AG04449 (cell line): Measurements from ENCODE around the gene EBPL.

ENCODE experiments used
- CTCF ChIA-PET: fragments of 350-600 bp; formaldehyde crosslinking; extraction: SDS; loops from one replicate; lab custom pipeline; 2021; ENCODE audit warnings: antibody characterized with exemption; lab: Yijun Ruan, JAX
- POLR2A ChIA-PET: fragments of 400-600, 350-600 bp; formaldehyde crosslinking; extraction: SDS; loops from one replicate; lab custom pipeline; 2020; ENCODE audit warnings: antibody characterized with exemption, inconsistent platforms; lab: Yijun Ruan, JAX
- DNase-seq: peaks from one replicate; pipeline ENCODE4 v3.0.0-alpha.2; 2010; ENCODE audit warnings: low read depth, low spot score
- H3K4me3 ChIP-seq: 2 replicates; pipeline ENCODE4 v1.5.1; 2011; ENCODE audit warnings: low read depth, mild to moderate bottlenecking, control low read depth, low read length
- CTCF ChIP-seq: IDR thresholded peaks from one replicate; pipeline ENCODE4 v1.5.1; 2011; ENCODE audit warnings: mild to moderate bottlenecking, moderate library complexity, low read length, control low read depth, inconsistent platforms; ENCODE audit not compliant: insufficient read depth; ENCODE audit errors: missing control alignments

Gene EBPL

DNA sequence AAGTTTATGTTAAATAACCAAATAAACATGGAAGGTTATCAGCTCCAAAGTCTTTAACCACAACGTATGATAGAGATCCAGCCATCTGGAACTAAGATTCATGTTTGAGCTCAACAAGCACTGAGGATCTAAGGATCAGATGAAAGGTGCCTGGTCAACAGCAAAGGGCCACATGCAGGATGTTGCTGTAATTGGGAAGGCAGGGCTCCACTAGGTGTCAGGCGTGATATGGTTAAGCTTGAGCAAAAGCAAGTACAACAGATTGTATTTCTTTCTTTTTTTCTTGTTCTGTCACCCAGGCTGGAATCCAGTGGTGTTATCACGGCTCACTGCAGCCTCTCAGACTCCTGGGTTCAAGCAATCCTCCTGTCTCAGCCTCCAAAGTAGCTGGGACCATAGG is 12.0 kb downstream of the EBPL start:
- no peak for DNase-seq
- TF ChIP-seq CTCF = peak; percentile 21
- no peak overlapping the region for H3K4me3 ChIP-seq
- ChIA-PET CTCF (interaction anchor here (0.6 to 2.7 kb wide), 9 partner anchors 9 to 1390 kb away, joined by 3 to 20 read pairs (median 4); no protein-coding TSS in a partner anchor), POLR2A (no interaction called here)

DNA sequence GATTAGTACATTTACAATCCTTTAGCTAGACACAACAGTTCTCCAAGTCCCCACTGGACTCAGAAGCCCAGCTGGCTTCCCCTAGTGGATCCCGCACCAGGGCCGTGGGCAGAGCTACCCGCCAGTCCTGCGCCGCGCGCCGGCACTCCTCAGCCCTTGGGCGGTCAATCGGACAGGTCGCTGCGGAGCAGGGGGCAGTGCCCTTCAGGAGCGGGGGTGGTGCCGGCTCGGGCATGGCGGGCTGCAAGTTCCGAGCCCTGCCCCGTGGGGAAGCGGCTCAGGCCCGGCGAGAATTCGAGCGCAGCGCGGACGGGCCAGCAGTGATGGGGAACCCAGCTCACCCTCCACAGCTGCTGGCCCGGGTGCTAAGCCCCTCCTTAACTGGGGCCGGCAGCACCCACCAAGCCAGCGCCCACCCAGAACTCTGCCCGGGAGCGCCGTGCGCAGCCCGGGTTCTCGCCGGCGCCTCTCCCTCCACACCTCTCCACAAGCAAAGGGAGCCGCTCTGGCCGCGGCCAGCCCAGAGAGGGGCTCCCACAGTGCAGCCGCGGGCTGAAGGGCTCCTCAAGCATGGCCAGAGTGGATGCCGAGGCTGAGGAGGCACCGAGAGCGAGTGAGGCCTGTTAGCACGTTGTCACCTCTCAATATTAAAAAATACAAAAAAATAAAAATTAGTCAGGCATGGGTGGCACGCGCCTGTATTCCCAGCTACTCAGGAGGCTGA is 12.9 kb downstream of the EBPL start:
- POLR2A ChIA-PET = no interaction called here
- no peak for DNase-seq
- CTCF ChIA-PET = interaction anchor here (0.6 to 2.7 kb wide), 6 partner anchors 8 to 1393 kb away, joined by 3 to 20 read pairs (median 4); no protein-coding TSS in a partner anchor
- no peak overlapping the region for H3K4me3 ChIP-seq
- TF ChIP-seq CTCF = no peak

DNA sequence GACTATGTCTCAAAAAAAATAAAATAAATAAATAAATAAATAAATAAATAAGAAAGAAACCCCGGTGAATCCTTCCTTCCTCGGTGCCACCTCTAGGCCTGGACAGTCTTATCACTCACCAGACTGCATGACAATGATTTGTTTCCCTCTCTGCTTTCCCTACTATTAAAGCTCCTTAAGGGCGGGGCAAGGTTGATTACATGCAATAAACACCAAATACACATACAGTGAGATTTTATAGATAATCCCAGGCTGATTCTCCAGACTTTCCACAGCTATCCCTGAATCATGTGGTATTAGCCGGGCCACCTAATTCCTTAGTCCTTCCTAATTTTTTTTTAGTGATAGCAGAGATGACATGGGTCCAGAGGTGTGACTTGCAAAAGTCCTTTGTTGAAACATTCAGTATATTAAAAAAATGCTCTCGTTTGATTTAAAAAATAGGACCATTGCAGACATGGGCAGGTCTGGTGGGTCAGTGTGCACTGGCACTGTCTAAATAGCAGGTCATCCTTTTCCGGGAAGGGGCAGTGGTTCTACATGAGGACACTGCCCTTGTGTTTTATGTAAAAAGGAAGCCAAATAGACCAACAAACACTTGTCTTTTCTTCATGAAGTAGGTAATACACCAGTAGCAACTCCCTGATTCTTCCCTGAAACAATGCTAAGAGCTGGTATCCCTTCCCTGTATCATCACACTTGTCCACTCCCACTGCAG is 14.5 kb downstream of the EBPL start:
- TF ChIP-seq CTCF = no peak
- no peak overlapping the region for H3K4me3 ChIP-seq
- ChIA-PET POLR2A (no interaction called here), CTCF (interaction anchor here (0.6 kb wide), 1 partner anchor 42 kb away, joined by 3 read pairs; no protein-coding TSS in a partner anchor)
- no peak for DNase-seq

GRCh38 chr13:49670828-49671227 is 20.5 kb downstream of the EBPL start:
- DNase-seq = no peak
- TF ChIP-seq CTCF = no peak
- ChIA-PET CTCF (interaction anchor here (1.0 to 3.9 kb wide), 20 partner anchors 9 to 1401 kb away, joined by 3 to 22 read pairs (median 4); partner anchors contain the start of gene SPRYD7), POLR2A (no interaction called here)
- no peak overlapping the region for H3K4me3 ChIP-seq

DNA sequence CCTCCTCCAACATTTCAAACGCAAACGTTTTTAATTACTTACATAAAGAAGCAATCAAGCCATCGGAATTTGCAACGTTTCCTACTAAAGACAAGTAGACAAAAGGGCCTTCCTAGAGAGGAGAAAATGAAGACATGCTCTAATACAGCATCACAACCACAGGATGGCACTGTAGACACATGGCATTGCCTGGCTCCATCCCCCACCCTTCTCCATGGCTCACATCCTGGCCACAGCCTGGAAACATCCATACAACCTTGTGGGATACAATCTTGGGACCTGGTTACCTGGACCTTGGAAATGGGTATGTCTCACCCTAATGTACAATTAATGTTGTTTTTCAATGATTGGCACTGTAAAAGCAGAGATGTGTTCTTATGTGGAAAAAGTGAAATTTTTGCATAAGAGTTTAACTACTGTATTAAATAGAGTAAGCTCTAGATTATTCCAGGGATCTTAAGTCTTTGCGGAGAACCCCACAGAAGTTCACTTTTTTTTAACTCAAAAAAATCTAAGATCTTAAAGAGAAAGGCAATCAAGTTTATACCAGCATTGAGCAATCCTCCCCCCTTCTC is 21.5 kb downstream of the EBPL start:
- no peak overlapping the region for H3K4me3 ChIP-seq
- ChIA-PET POLR2A (no interaction called here), CTCF (interaction anchor here (0.8 to 3.9 kb wide), 22 partner anchors 10 to 1242 kb away, joined by 3 to 22 read pairs (median 4); partner anchors contain the start of genes KPNA3 and SPRYD7)
- peak; percentile 87 for TF ChIP-seq CTCF
- DNase-seq = no peak
